Measurements from ENCODE around the gene ACSF2.

Gene ACSF2

DNA sequence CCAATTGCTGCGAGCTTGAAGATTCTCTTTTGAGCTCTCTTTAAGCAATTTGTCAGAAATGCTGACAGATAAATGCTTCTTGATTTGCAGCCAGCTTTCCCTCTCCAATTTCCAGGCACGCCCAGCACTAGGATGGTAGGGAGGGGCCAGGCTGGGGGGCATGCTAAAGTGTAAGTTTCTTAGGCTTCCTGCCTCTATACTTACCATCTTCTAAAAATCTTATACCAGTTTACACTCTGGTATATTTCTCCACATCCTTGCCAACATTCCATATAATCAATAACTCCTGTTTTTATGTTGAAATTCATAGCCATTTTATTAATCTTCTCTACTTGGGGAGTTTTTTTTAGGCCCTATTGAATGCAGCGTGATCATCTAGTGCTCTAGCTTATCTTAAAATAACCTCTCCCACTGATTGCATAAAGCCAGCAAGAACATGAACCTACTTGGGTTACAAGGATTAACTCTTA is 17.5 kb downstream of the ACSF2 start:
- TF ChIP-seq, protein P1, sequence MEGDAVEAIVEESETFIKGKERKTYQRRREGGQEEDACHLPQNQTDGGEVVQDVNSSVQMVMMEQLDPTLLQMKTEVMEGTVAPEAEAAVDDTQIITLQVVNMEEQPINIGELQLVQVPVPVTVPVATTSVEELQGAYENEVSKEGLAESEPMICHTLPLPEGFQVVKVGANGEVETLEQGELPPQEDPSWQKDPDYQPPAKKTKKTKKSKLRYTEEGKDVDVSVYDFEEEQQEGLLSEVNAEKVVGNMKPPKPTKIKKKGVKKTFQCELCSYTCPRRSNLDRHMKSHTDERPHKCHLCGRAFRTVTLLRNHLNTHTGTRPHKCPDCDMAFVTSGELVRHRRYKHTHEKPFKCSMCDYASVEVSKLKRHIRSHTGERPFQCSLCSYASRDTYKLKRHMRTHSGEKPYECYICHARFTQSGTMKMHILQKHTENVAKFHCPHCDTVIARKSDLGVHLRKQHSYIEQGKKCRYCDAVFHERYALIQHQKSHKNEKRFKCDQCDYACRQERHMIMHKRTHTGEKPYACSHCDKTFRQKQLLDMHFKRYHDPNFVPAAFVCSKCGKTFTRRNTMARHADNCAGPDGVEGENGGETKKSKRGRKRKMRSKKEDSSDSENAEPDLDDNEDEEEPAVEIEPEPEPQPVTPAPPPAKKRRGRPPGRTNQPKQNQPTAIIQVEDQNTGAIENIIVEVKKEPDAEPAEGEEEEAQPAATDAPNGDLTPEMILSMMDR (IDR thresholded peaks at IDR 0.05): no peak
- no peak for DNase-seq
- H3K4me1 Mint-ChIP-seq: peaks cover 20% of the 10 kb centered on the region
- H3K4me3 Mint-ChIP-seq: no peak overlapping the region
- peaks cover 6% of the 10 kb centered on the region for H3K27me3 Mint-ChIP-seq (ENCODE audit: low read depth, poor library complexity)
- no peaks in the 10 kb centered on the region for H3K36me3 Mint-ChIP-seq (ENCODE audit: low read depth)
- H3K27ac Mint-ChIP-seq: no peak overlapping the region
- H3K9me3 Mint-ChIP-seq: no peaks in the 10 kb centered on the region

- Mint-ChIP-seq H3K9me3 (no peaks in the 10 kb centered on the region), H3K27ac (peak overlapping the region; percentile 69)
Observed at GRCh38 chr17:50444841-50445715, 19.1 kb downstream of the ACSF2 start.

GRCh38 chr17:50445730-50446325 is 19.8 kb downstream of the ACSF2 start:
- DNase-seq: no peak
- H3K9me3 Mint-ChIP-seq: no peaks in the 10 kb centered on the region

More at GRCh38 chr17:50444841-50445715, 19.1 kb downstream of the ACSF2 start:
- DNase-seq: no peak
- Mint-ChIP-seq H3K4me1 (peaks cover 20% of the 10 kb centered on the region), H3K4me3 (no peak overlapping the region), H3K27me3 (ENCODE audit: low read depth, poor library complexity) (peaks cover 6% of the 10 kb centered on the region), H3K36me3 (ENCODE audit: low read depth) (no peaks in the 10 kb centered on the region)
- TF ChIP-seq, protein P1 (IDR thresholded peaks at IDR 0.05): no peak

GRCh38 chr17:50447870-50448595 is 22.0 kb downstream of the ACSF2 start:
- DNase-seq: no peak
- H3K9me3 Mint-ChIP-seq: no peaks in the 10 kb centered on the region
- TF ChIP-seq, protein P1 (IDR thresholded peaks at IDR 0.05): no peak
- H3K4me3 Mint-ChIP-seq: no peak overlapping the region
- H3K4me1 Mint-ChIP-seq: peaks cover 19% of the 10 kb centered on the region
- no peak overlapping the region for H3K27ac Mint-ChIP-seq
- H3K36me3 Mint-ChIP-seq (ENCODE audit: low read depth): peaks cover 6% of the 10 kb centered on the region
- peaks cover 6% of the 10 kb centered on the region for H3K27me3 Mint-ChIP-seq (ENCODE audit: low read depth, poor library complexity)

More at GRCh38 chr17:50445730-50446325, 19.8 kb downstream of the ACSF2 start:
- Mint-ChIP-seq H3K4me3 (no peak overlapping the region), H3K4me1 (peaks cover 20% of the 10 kb centered on the region), H3K27me3 (ENCODE audit: low read depth, poor library complexity) (peaks cover 6% of the 10 kb centered on the region), H3K27ac (no peak overlapping the region), H3K36me3 (ENCODE audit: low read depth) (peaks cover 5% of the 10 kb centered on the region)
- TF ChIP-seq, protein P1 (IDR thresholded peaks at IDR 0.05): no peak

DNA sequence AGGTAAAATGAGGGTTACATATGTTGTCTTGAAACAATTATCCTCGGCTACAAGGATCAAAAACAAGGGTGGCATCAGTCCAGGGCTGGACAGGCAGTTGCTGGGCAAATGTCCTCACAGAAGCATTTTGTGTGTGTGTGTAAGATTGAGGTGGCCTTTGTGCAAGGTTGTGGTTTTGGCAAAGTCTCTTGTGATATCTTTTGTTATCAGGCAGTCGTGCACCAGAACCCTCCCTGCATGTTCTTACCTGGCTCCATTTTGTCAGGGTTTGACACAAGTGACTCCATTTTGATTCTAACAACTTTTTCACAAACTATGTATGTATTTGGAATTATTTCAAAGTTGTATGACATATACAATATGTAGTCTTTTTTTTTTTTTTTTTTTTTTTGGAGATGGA is 22.6 kb downstream of the ACSF2 start:
- TF ChIP-seq, protein P1 (IDR thresholded peaks at IDR 0.05): no peak
- Mint-ChIP-seq H3K9me3 (no peaks in the 10 kb centered on the region), H3K36me3 (ENCODE audit: low read depth) (peaks cover 6% of the 10 kb centered on the region), H3K4me1 (peaks cover 17% of the 10 kb centered on the region), H3K27me3 (ENCODE audit: low read depth, poor library complexity) (peaks cover 6% of the 10 kb centered on the region), H3K27ac (no peak overlapping the region), H3K4me3 (no peak overlapping the region)
- no peak for DNase-seq
